ENCODE results near the gene CST7. TPM values are rescaled to one million over a fixed set of nuclear protein-coding genes. Genes with fewer than 3 reads are reported as not detected.
A peak's percentile ranks its signal among the peaks of the same experiment; 100 is the strongest.

Gene CST7
- total RNA-seq, 1 donor from 2014 or later = 0.66 TPM

DNA sequence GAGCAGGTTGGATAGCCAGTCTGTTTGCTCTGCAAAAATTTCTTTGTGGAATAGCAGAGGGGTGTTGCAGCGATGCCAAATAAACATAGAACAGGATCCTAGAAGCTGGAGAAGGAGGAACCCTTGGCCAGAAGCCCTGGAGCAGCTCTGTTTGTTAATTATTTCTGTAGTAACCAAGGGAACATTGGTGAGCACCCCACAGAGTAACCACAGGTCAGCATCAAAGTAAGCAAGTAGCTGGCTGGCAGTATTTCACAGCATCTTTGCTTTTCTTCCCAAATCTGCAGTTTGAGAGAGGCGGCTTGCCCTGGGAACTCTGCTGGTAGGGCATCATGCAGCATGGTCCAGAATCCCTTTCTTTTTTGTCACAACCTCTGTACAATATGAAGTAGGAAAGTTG is 56.2 kb downstream of the CST7 start:
- Histone ChIP-seq H3K27ac (replicated peaks) (peak overlapping the region; percentile 76), H3K36me3 (peaks cover 61% of the 10 kb centered on the region), H3K9me3 (replicated peaks) (no peaks in the 10 kb centered on the region), H3K27me3 (ENCODE audit: low read depth) (no peaks in the 10 kb centered on the region), H3K4me1 (peaks cover 70% of the 10 kb centered on the region), H3K4me3 (no peak overlapping the region)
- TF ChIP-seq, protein P1, sequence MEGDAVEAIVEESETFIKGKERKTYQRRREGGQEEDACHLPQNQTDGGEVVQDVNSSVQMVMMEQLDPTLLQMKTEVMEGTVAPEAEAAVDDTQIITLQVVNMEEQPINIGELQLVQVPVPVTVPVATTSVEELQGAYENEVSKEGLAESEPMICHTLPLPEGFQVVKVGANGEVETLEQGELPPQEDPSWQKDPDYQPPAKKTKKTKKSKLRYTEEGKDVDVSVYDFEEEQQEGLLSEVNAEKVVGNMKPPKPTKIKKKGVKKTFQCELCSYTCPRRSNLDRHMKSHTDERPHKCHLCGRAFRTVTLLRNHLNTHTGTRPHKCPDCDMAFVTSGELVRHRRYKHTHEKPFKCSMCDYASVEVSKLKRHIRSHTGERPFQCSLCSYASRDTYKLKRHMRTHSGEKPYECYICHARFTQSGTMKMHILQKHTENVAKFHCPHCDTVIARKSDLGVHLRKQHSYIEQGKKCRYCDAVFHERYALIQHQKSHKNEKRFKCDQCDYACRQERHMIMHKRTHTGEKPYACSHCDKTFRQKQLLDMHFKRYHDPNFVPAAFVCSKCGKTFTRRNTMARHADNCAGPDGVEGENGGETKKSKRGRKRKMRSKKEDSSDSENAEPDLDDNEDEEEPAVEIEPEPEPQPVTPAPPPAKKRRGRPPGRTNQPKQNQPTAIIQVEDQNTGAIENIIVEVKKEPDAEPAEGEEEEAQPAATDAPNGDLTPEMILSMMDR (IDR thresholded peaks at IDR 0.05; ENCODE audit: borderline replicate concordance) = no peak
- intact Hi-C loops (cut with micrococcal nuclease) = no loop called here
- DNase-seq = no peak

DNA sequence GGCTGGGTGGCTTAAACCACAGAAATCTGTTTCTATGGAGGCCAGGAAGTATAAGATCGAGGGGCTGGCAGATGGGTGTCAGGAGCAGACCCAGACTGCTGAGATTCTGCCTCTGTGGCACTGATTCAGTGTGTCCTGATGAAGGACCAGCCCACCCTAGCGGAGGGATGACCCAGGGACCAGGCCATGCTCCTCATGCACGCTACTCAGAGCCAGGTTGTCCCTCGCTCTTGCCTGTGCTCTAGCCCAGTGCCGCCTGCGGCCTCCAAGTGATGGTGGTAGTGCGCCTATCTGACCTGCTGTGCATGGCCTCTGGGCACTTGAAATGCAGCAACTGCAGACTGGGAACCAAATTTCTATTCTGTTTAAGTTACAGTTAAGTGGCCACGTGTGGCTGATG is 56.6 kb downstream of the CST7 start:
- no peaks in the 10 kb centered on the region for H3K27me3 ChIP-seq (ENCODE audit: low read depth)
- H3K27ac ChIP-seq (replicated peaks) = peak overlapping the region; percentile 76
- TF ChIP-seq, protein P1 (IDR thresholded peaks at IDR 0.05; ENCODE audit: borderline replicate concordance) = no peak
- no peaks in the 10 kb centered on the region for H3K9me3 ChIP-seq (replicated peaks)
- DNase-seq = no peak
- no peak overlapping the region for H3K4me3 ChIP-seq
- intact Hi-C loops (cut with micrococcal nuclease) = no loop called here
- H3K4me1 ChIP-seq = peaks cover 70% of the 10 kb centered on the region
- peaks cover 66% of the 10 kb centered on the region for H3K36me3 ChIP-seq

- peaks cover 76% of the 10 kb centered on the region for H3K4me1 ChIP-seq
- H3K27ac ChIP-seq (replicated peaks) = peak overlapping the region; percentile 76
- no peak for DNase-seq
- TF ChIP-seq, protein P1 (IDR thresholded peaks at IDR 0.05; ENCODE audit: borderline replicate concordance) = no peak
- H3K4me3 ChIP-seq = no peak overlapping the region
- no peaks in the 10 kb centered on the region for H3K9me3 ChIP-seq (replicated peaks)
- intact Hi-C loops (cut with micrococcal nuclease) = no loop called here
- H3K36me3 ChIP-seq = peaks cover 72% of the 10 kb centered on the region
- H3K27me3 ChIP-seq (ENCODE audit: low read depth) = no peaks in the 10 kb centered on the region
These were observed 57.5 kb downstream of the CST7 start for GRCh38 chr20:25006431-25007167.

DNA sequence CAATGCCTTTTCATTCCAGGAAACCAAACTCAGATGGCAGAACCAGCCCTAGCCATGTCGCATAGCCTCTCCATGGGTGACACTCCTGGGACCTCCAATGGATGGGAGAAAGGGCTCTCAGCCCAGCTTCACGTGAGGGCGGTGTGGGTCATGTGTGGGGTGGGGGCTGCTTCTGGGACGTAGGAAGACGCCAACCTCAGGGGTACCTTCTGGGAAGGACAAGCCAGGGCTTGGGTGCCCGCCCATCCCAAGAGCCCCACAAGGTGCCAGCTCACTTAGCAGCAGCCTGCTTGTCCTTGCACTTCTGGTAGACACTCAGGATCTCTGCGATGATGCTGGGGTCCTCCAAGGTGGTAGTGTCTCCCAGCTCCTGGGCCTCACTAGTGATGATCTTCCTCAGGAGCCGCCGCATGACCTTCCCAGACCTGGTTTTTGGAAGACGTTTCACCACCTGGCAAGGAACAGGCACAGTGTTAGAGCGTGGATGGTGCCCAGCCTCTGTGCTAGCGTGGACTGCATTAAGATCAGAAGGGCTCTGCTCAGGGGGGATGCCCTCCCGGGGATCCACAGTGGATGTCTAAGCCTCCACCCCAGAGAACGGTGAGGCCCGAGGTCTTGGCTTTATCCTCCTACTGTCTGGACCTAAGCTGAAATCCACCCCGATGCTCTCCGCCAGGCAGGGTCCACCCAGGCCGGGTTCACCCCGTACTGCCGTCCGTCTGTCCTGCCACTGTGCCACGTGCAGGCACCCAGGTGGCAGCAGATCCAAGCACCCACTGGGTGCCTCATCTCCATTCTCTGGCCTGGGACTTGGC is 58.6 kb downstream of the CST7 start:
- no peaks in the 10 kb centered on the region for H3K9me3 ChIP-seq (replicated peaks)
- intact Hi-C loops (cut with micrococcal nuclease) = no loop called here
- H3K4me3 ChIP-seq = no peak overlapping the region
- no peak for DNase-seq
- TF ChIP-seq, protein P1 (IDR thresholded peaks at IDR 0.05; ENCODE audit: borderline replicate concordance) = no peak
- peak overlapping the region; percentile 76 for H3K27ac ChIP-seq (replicated peaks)
- H3K4me1 ChIP-seq = peaks cover 87% of the 10 kb centered on the region
- peaks cover 81% of the 10 kb centered on the region for H3K36me3 ChIP-seq
- no peaks in the 10 kb centered on the region for H3K27me3 ChIP-seq (ENCODE audit: low read depth)

GRCh38 chr20:25008388-25009217 is 59.5 kb downstream of the CST7 start:
- DNase-seq = no peak
- peaks cover 96% of the 10 kb centered on the region for H3K4me1 ChIP-seq
- H3K36me3 ChIP-seq = peaks cover 84% of the 10 kb centered on the region
- H3K27ac ChIP-seq (replicated peaks) = peak overlapping the region; percentile 76
- no peaks in the 10 kb centered on the region for H3K27me3 ChIP-seq (ENCODE audit: low read depth)
- H3K9me3 ChIP-seq (replicated peaks) = no peaks in the 10 kb centered on the region
- no peak overlapping the region for H3K4me3 ChIP-seq
- intact Hi-C loops (cut with micrococcal nuclease) = no loop called here
- TF ChIP-seq, protein P1 (IDR thresholded peaks at IDR 0.05; ENCODE audit: borderline replicate concordance) = no peak

All from left ventricle myocardium inferior (tissue), 1 donor.